H9 (cell line): ENCODE data around the gene ITGA11. TPM values are rescaled to one million over a fixed set of nuclear protein-coding genes. Genes with fewer than 3 reads are reported as not detected.
A peak's percentile ranks its signal among the peaks of the same experiment; 100 is the strongest.

Experiments
- DNase-seq: peaks from one replicate; pipeline ENCODE4 v3.0.0-alpha.2; 2017
- H2AFZ ChIP-seq: one replicate; pipeline ENCODE4 v1.6.1; 2013; ENCODE audit warnings: mild to moderate bottlenecking, low read length, control low read depth, moderate library complexity
- H2AK5ac ChIP-seq: 2 replicates; pipeline ENCODE4 v1.6.1; 2013; ENCODE audit warnings: low read length, control low read depth, mixed read lengths; ENCODE audit not compliant: insufficient read length
- H2BK120ac ChIP-seq: one replicate; pipeline ENCODE4 v1.6.1; 2013; ENCODE audit warnings: low read depth, mild to moderate bottlenecking, low read length, control low read depth, inconsistent platforms; ENCODE audit not compliant: poor library complexity, severe bottlenecking
- H2BK12ac ChIP-seq: 2 replicates; pipeline ENCODE4 v1.6.1; 2013; ENCODE audit warnings: low read length, control low read depth, mixed read lengths, low read depth; ENCODE audit not compliant: insufficient read length
- H2BK15ac ChIP-seq: 2 replicates; pipeline ENCODE4 v1.6.1; 2013; ENCODE audit warnings: low read depth, low read length, control low read depth
- H2BK20ac ChIP-seq: one replicate; pipeline ENCODE4 v1.6.1; 2013; ENCODE audit warnings: low read depth, mild to moderate bottlenecking, low read length, control low read depth, inconsistent platforms; ENCODE audit not compliant: poor library complexity, severe bottlenecking
- H2BK5ac ChIP-seq: 2 replicates; pipeline ENCODE4 v1.6.1; 2013; ENCODE audit warnings: low read length, control low read depth, mixed read lengths; ENCODE audit not compliant: insufficient read length
- H3K14ac ChIP-seq: 2 replicates; pipeline ENCODE4 v1.6.1; 2013; ENCODE audit warnings: low read length, control low read depth; ENCODE audit not compliant: insufficient read depth
- H3K18ac ChIP-seq: 2 replicates; pipeline ENCODE4 v1.6.1; 2013; ENCODE audit warnings: low read depth, mild to moderate bottlenecking, mixed read lengths, low read length, control low read depth; ENCODE audit not compliant: insufficient read length
- H3K23ac ChIP-seq: 2 replicates; pipeline ENCODE4 v1.6.1; 2013; ENCODE audit warnings: low read length, control low read depth, mixed read lengths, low read depth; ENCODE audit not compliant: insufficient read length
- H3K23me2 ChIP-seq: 2 replicates; pipeline ENCODE4 v1.6.1; 2013; ENCODE audit warnings: low read depth, mild to moderate bottlenecking, mixed read lengths, low read length, control low read depth; ENCODE audit not compliant: insufficient read length, poor library complexity, severe bottlenecking
- H3K27ac ChIP-seq: 2 replicates; pipeline ENCODE4 v1.5.1; 2013; ENCODE audit warnings: low read length, control low read depth, mixed read lengths, low read depth; ENCODE audit not compliant: insufficient read length
- H3K27me3 ChIP-seq: 2 replicates; pipeline ENCODE4 v1.6.1; 2013; ENCODE audit warnings: low read length, control low read depth, inconsistent platforms; ENCODE audit not compliant: insufficient read depth
- H3K4ac ChIP-seq: 2 replicates; pipeline ENCODE4 v1.6.1; 2013; ENCODE audit warnings: low read depth, mild to moderate bottlenecking, control low read depth, inconsistent platforms, low read length, moderate library complexity
- H3K4me1 ChIP-seq: 2 replicates; pipeline ENCODE4 v1.6.1; 2013; ENCODE audit warnings: low read length, control low read depth, inconsistent platforms; ENCODE audit not compliant: insufficient read depth
- H3K4me2 ChIP-seq: 2 replicates; pipeline ENCODE4 v1.6.1; 2013; ENCODE audit warnings: low read length, control low read depth, mixed read lengths; ENCODE audit not compliant: insufficient read length, insufficient read depth
- H3K56ac ChIP-seq: 2 replicates; pipeline ENCODE4 v1.6.1; 2013; ENCODE audit warnings: low read depth, mild to moderate bottlenecking, mixed read lengths, low read length, control low read depth; ENCODE audit not compliant: insufficient read length
- H3K79me1 ChIP-seq: 2 replicates; pipeline ENCODE4 v1.6.1; 2013; ENCODE audit warnings: low read depth, mild to moderate bottlenecking, moderate library complexity, low read length, control low read depth, inconsistent platforms; ENCODE audit not compliant: insufficient read depth, poor library complexity, severe bottlenecking
- H3K79me2 ChIP-seq: 2 replicates; pipeline ENCODE4 v1.6.1; 2013; ENCODE audit warnings: low read length, control low read depth, inconsistent platforms; ENCODE audit not compliant: insufficient read depth
- H3K9ac ChIP-seq: 2 replicates; pipeline ENCODE4 v1.6.1; 2013; ENCODE audit warnings: low read length, control low read depth, mixed read lengths; ENCODE audit not compliant: insufficient read length; ENCODE audit errors: extremely low read depth
- H3K9me3 ChIP-seq: one replicate; pipeline ENCODE4 v1.6.1; 2013; ENCODE audit warnings: low read depth, low read length, inconsistent platforms; ENCODE audit not compliant: control insufficient read depth
- H3T11ph ChIP-seq: one replicate; pipeline ENCODE4 v1.6.1; 2013; ENCODE audit warnings: mild to moderate bottlenecking, low read length, control low read depth, inconsistent platforms
- H4K20me1 ChIP-seq: one replicate; pipeline ENCODE4 v1.6.1; 2013; ENCODE audit not compliant: control insufficient read depth, insufficient read length, insufficient read depth
- H4K5ac ChIP-seq: 2 replicates; pipeline ENCODE4 v1.6.1; 2013; ENCODE audit warnings: low read depth, mild to moderate bottlenecking, mixed read lengths, low read length, control low read depth; ENCODE audit not compliant: insufficient read length
- H4K8ac ChIP-seq: replicated peaks from 2 replicates; pipeline ENCODE4 v1.6.1; 2013; ENCODE audit warnings: low read length, control low read depth, mixed read lengths, low read depth; ENCODE audit not compliant: insufficient read length
- H4K91ac ChIP-seq: 2 replicates; pipeline ENCODE4 v1.6.1; 2013; ENCODE audit warnings: low read depth, mild to moderate bottlenecking, moderate library complexity, mixed read lengths, low read length, control low read depth; ENCODE audit not compliant: insufficient read length
- H3K27ac Mint-ChIP-seq, 3 experiments: 2 replicates in 2 of 3; 3 replicates in 1 of 3; pipeline ENCODE4 v1.8.0; 2020 to 2021; ENCODE audit warnings: mixed read lengths in 3 of 3, mild to moderate bottlenecking in 1 of 3, moderate library complexity in 1 of 3
- H3K27me3 Mint-ChIP-seq: 2 replicates; pipeline ENCODE4 v1.8.0; 2021; ENCODE audit warnings: low read depth, mild to moderate bottlenecking, moderate library complexity, mixed read lengths
- H3K36me3 Mint-ChIP-seq, 3 experiments: 2 replicates in 2 of 3; 3 replicates in 1 of 3; pipeline ENCODE4 v1.8.0; 2020 to 2021; ENCODE audit warnings: low read depth in 3 of 3, mixed read lengths in 3 of 3; ENCODE audit not compliant: insufficient read depth in 1 of 3
- H3K4me1 Mint-ChIP-seq, 2 experiments: 2 replicates each; pipeline ENCODE4 v1.8.0; 2020; ENCODE audit warnings: mixed read lengths in 2 of 2
- H3K4me3 Mint-ChIP-seq, 2 experiments: 2 replicates in 1 of 2; 3 replicates in 1 of 2; pipeline ENCODE4 v1.8.0; 2020 to 2021; ENCODE audit warnings: mild to moderate bottlenecking in 2 of 2, mixed read lengths in 2 of 2, moderate library complexity in 1 of 2
- H3K9me3 Mint-ChIP-seq, 2 experiments: 2 replicates in 1 of 2; 3 replicates in 1 of 2; pipeline ENCODE4 v1.8.0; 2020; ENCODE audit warnings: mild to moderate bottlenecking in 2 of 2, mixed read lengths in 2 of 2, moderate library complexity in 1 of 2
- WGBS: extraction: QIAGEN DNeasy Blood & Tissue Kit; methylation state at CpG from one replicate; pipeline ENCODE4 v1.1.7; 2013; ENCODE audit warnings: missing lambda C conversion rate, low lambda C conversion rate, mixed read lengths; ENCODE audit not compliant: insufficient read length; ENCODE audit errors: extremely low coverage; 5-methylcytosine and 5-hydroxymethylcytosine counted together
- total RNA-seq: library from RNA; stranded (reverse); gene quantifications from 2 replicates; pipeline ENCODE4 v1.2.1, GENCODE V29; 2021
- TF ChIP-seq, protein P1 (sequence below): fragments of 200-600 bp; sonication (generic); conservative IDR thresholded peaks from 3 replicates; pipeline ENCODE4 v1.8.0; 2021; ENCODE audit warnings: antibody characterized with exemption, mild to moderate bottlenecking

The ITGA11 gene
- total RNA-seq, 1 experiment from 2014 or later, result 0.07 TPM

DNA sequence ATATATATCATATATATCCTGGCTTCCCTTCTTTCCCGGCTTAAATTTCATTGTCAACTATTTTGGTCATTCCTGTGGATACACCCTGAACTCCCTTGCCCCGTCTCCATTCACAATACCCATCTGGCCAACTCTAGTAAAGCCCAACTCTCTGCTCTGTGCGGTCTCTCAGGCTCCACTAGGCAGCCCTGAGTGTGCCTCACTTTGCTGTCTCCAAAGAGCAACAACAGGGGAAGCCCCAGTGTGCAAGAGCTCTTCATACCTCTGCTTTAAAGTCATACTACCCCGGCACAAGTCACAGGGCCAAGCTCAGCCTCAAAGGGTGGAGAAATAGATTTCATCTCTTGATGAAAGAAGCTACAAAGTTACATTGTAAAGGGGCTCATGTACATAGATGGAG is 173.3 kb downstream of the ITGA11 start:
- H4K91ac ChIP-seq, result no peak overlapping the region
- no peaks in the 10 kb centered on the region for H3K9me3 ChIP-seq
- H2BK120ac ChIP-seq, result no peak overlapping the region
- no peak overlapping the region for H3K4me3 Mint-ChIP-seq
- H3K27ac ChIP-seq, result no peak overlapping the region
- H3K23ac ChIP-seq, result no peak overlapping the region
- H3K4me1 ChIP-seq, result peaks cover 5% of the 10 kb centered on the region; the same call in 1 of the 2 replicates
- no CpG with 5 or more reads among the region's 4 CpGs for WGBS
- H3T11ph ChIP-seq, result no peak overlapping the region
- H3K4me2 ChIP-seq, result no peak overlapping the region
- H2BK12ac ChIP-seq, result no peak overlapping the region
- H3K9ac ChIP-seq, result no peak overlapping the region
- peaks cover 23 to 33% of the 10 kb centered on the region in 2 experiments for H3K4me1 Mint-ChIP-seq
- H3K23me2 ChIP-seq, result no peaks in the 10 kb centered on the region
- no peak overlapping the region for H2BK15ac ChIP-seq
- H3K56ac ChIP-seq, result no peak overlapping the region
- H4K20me1 ChIP-seq, result no peaks in the 10 kb centered on the region
- H3K27me3 Mint-ChIP-seq, result no peaks in the 10 kb centered on the region; the same call in 1 of the 2 replicates
- TF ChIP-seq, protein P1, sequence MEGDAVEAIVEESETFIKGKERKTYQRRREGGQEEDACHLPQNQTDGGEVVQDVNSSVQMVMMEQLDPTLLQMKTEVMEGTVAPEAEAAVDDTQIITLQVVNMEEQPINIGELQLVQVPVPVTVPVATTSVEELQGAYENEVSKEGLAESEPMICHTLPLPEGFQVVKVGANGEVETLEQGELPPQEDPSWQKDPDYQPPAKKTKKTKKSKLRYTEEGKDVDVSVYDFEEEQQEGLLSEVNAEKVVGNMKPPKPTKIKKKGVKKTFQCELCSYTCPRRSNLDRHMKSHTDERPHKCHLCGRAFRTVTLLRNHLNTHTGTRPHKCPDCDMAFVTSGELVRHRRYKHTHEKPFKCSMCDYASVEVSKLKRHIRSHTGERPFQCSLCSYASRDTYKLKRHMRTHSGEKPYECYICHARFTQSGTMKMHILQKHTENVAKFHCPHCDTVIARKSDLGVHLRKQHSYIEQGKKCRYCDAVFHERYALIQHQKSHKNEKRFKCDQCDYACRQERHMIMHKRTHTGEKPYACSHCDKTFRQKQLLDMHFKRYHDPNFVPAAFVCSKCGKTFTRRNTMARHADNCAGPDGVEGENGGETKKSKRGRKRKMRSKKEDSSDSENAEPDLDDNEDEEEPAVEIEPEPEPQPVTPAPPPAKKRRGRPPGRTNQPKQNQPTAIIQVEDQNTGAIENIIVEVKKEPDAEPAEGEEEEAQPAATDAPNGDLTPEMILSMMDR, result no peak
- DNase-seq, result no peak
- H4K5ac ChIP-seq, result no peak overlapping the region
- H2BK20ac ChIP-seq, result no peak overlapping the region
- no peaks in the 10 kb centered on the region for H3K27me3 ChIP-seq
- H3K18ac ChIP-seq, result no peak overlapping the region
- no peak overlapping the region for H2AFZ ChIP-seq
- H3K4ac ChIP-seq, result no peak overlapping the region
- H3K79me2 ChIP-seq, result no peaks in the 10 kb centered on the region
- H2BK5ac ChIP-seq, result no peak overlapping the region
- no peaks in the 10 kb centered on the region for H3K79me1 ChIP-seq
- no peak overlapping the region for H3K14ac ChIP-seq
- H3K27ac Mint-ChIP-seq, result peak overlapping the region in 2 of 3 experiments; percentile 13 to 57; a peak in 3 of 7 replicates
- peaks cover 0 to 2% (median 0%) of the 10 kb centered on the region in 3 experiments; a peak in 3 of 7 replicates for H3K36me3 Mint-ChIP-seq
- no peak overlapping the region for H2AK5ac ChIP-seq
- peaks cover 0 to 3% of the 10 kb centered on the region in 2 experiments; a peak in 1 of 5 replicates for H3K9me3 Mint-ChIP-seq
- H4K8ac ChIP-seq, result no peak overlapping the region
